Measurements from ENCODE around the gene PRKCE.

Gene PRKCE

GRCh38 chr2:45919711-45920111, 268.2 kb downstream of the PRKCE start:
- Histone ChIP-seq H3K27ac (ENCODE audit: low read length) (no peak overlapping the region), H3K4me1 (ENCODE audit: control insufficient read depth, low read depth, low read length) (no peaks in the 10 kb centered on the region), H3K36me3 (ENCODE audit: control insufficient read depth, low read depth, low read length) (no peaks in the 10 kb centered on the region), H3K27me3 (ENCODE audit: control insufficient read depth, insufficient read depth, low read length) (no peaks in the 10 kb centered on the region), H3K9ac (ENCODE audit: low read length) (no peak overlapping the region), H3K4me3 (ENCODE audit: low read length) (no peak overlapping the region), H3K9me3 (ENCODE audit: control insufficient read depth, low read depth, low read length) (no peaks in the 10 kb centered on the region)

GRCh38 chr2:45921921-45922320, 270.4 kb downstream of the PRKCE start:
- no peak overlapping the region for H3K9ac ChIP-seq (ENCODE audit: low read length)

GRCh38 chr2:45922577-45922988, 271.1 kb downstream of the PRKCE start:
- H3K9ac ChIP-seq (ENCODE audit: low read length): no peak overlapping the region
- H3K27me3 ChIP-seq (ENCODE audit: control insufficient read depth, insufficient read depth, low read length): no peaks in the 10 kb centered on the region
- H3K9me3 ChIP-seq (ENCODE audit: control insufficient read depth, low read depth, low read length): no peaks in the 10 kb centered on the region
- no peak overlapping the region for H3K27ac ChIP-seq (ENCODE audit: low read length)
- H3K4me3 ChIP-seq (ENCODE audit: low read length): no peak overlapping the region
- H3K4me1 ChIP-seq (ENCODE audit: control insufficient read depth, low read depth, low read length): no peaks in the 10 kb centered on the region
- no peaks in the 10 kb centered on the region for H3K36me3 ChIP-seq (ENCODE audit: control insufficient read depth, low read depth, low read length)

More at GRCh38 chr2:45921921-45922320, 270.4 kb downstream of the PRKCE start:
- H3K27me3 ChIP-seq (ENCODE audit: control insufficient read depth, insufficient read depth, low read length): no peaks in the 10 kb centered on the region
- no peak overlapping the region for H3K27ac ChIP-seq (ENCODE audit: low read length)
- no peaks in the 10 kb centered on the region for H3K9me3 ChIP-seq (ENCODE audit: control insufficient read depth, low read depth, low read length)
- no peak overlapping the region for H3K4me3 ChIP-seq (ENCODE audit: low read length)
- H3K36me3 ChIP-seq (ENCODE audit: control insufficient read depth, low read depth, low read length): no peaks in the 10 kb centered on the region
- H3K4me1 ChIP-seq (ENCODE audit: control insufficient read depth, low read depth, low read length): no peaks in the 10 kb centered on the region

- H3K27ac ChIP-seq (ENCODE audit: low read length): no peak overlapping the region
- H3K4me1 ChIP-seq (ENCODE audit: control insufficient read depth, low read depth, low read length): no peaks in the 10 kb centered on the region
- H3K4me3 ChIP-seq (ENCODE audit: low read length): no peak overlapping the region
- no peaks in the 10 kb centered on the region for H3K9me3 ChIP-seq (ENCODE audit: control insufficient read depth, low read depth, low read length)
- no peak overlapping the region for H3K9ac ChIP-seq (ENCODE audit: low read length)
- no peaks in the 10 kb centered on the region for H3K36me3 ChIP-seq (ENCODE audit: control insufficient read depth, low read depth, low read length)
- H3K27me3 ChIP-seq (ENCODE audit: control insufficient read depth, insufficient read depth, low read length): no peaks in the 10 kb centered on the region
Observed at GRCh38 chr2:45923701-45924100, 272.2 kb downstream of the PRKCE start.

GRCh38 chr2:45925026-45925425, 273.6 kb downstream of the PRKCE start:
- no peak overlapping the region for H3K27ac ChIP-seq (ENCODE audit: low read length)
- no peaks in the 10 kb centered on the region for H3K36me3 ChIP-seq (ENCODE audit: control insufficient read depth, low read depth, low read length)
- no peak overlapping the region for H3K9ac ChIP-seq (ENCODE audit: low read length)
- H3K27me3 ChIP-seq (ENCODE audit: control insufficient read depth, insufficient read depth, low read length): no peaks in the 10 kb centered on the region
- H3K9me3 ChIP-seq (ENCODE audit: control insufficient read depth, low read depth, low read length): no peaks in the 10 kb centered on the region
- no peak overlapping the region for H3K4me3 ChIP-seq (ENCODE audit: low read length)
- no peaks in the 10 kb centered on the region for H3K4me1 ChIP-seq (ENCODE audit: control insufficient read depth, low read depth, low read length)

GRCh38 chr2:45925636-45926366, 274.3 kb downstream of the PRKCE start:
- Histone ChIP-seq H3K27me3 (ENCODE audit: control insufficient read depth, insufficient read depth, low read length) (no peaks in the 10 kb centered on the region), H3K36me3 (ENCODE audit: control insufficient read depth, low read depth, low read length) (no peaks in the 10 kb centered on the region), H3K9me3 (ENCODE audit: control insufficient read depth, low read depth, low read length) (no peaks in the 10 kb centered on the region), H3K4me1 (ENCODE audit: control insufficient read depth, low read depth, low read length) (no peaks in the 10 kb centered on the region), H3K4me3 (ENCODE audit: low read length) (no peak overlapping the region), H3K9ac (ENCODE audit: low read length) (no peak overlapping the region), H3K27ac (ENCODE audit: low read length) (no peak overlapping the region)

GRCh38 chr2:45928946-45929345, 277.5 kb downstream of the PRKCE start:
- H3K9me3 ChIP-seq (ENCODE audit: control insufficient read depth, low read depth, low read length): no peaks in the 10 kb centered on the region
- H3K36me3 ChIP-seq (ENCODE audit: control insufficient read depth, low read depth, low read length): no peaks in the 10 kb centered on the region
- no peak overlapping the region for H3K4me3 ChIP-seq (ENCODE audit: low read length)
- no peak overlapping the region for H3K9ac ChIP-seq (ENCODE audit: low read length)
- no peaks in the 10 kb centered on the region for H3K4me1 ChIP-seq (ENCODE audit: control insufficient read depth, low read depth, low read length)
- H3K27ac ChIP-seq (ENCODE audit: low read length): no peak overlapping the region
- H3K27me3 ChIP-seq (ENCODE audit: control insufficient read depth, insufficient read depth, low read length): no peaks in the 10 kb centered on the region

- H3K36me3 ChIP-seq (ENCODE audit: control insufficient read depth, low read depth, low read length): no peaks in the 10 kb centered on the region
- no peak overlapping the region for H3K9ac ChIP-seq (ENCODE audit: low read length)
- no peaks in the 10 kb centered on the region for H3K4me1 ChIP-seq (ENCODE audit: control insufficient read depth, low read depth, low read length)
- no peaks in the 10 kb centered on the region for H3K27me3 ChIP-seq (ENCODE audit: control insufficient read depth, insufficient read depth, low read length)
- H3K4me3 ChIP-seq (ENCODE audit: low read length): no peak overlapping the region
- no peak overlapping the region for H3K27ac ChIP-seq (ENCODE audit: low read length)
- no peaks in the 10 kb centered on the region for H3K9me3 ChIP-seq (ENCODE audit: control insufficient read depth, low read depth, low read length)
Observed at GRCh38 chr2:45929674-45930395, 278.4 kb downstream of the PRKCE start.

GRCh38 chr2:45930396-45930792, 278.9 kb downstream of the PRKCE start:
- H3K4me1 ChIP-seq (ENCODE audit: control insufficient read depth, low read depth, low read length): no peaks in the 10 kb centered on the region
- no peaks in the 10 kb centered on the region for H3K9me3 ChIP-seq (ENCODE audit: control insufficient read depth, low read depth, low read length)
- no peak overlapping the region for H3K9ac ChIP-seq (ENCODE audit: low read length)
- H3K36me3 ChIP-seq (ENCODE audit: control insufficient read depth, low read depth, low read length): no peaks in the 10 kb centered on the region
- no peak overlapping the region for H3K27ac ChIP-seq (ENCODE audit: low read length)
- H3K27me3 ChIP-seq (ENCODE audit: control insufficient read depth, insufficient read depth, low read length): no peaks in the 10 kb centered on the region
- H3K4me3 ChIP-seq (ENCODE audit: low read length): no peak overlapping the region

GRCh38 chr2:45932278-45932975, 281.0 kb downstream of the PRKCE start:
- Histone ChIP-seq H3K36me3 (ENCODE audit: control insufficient read depth, low read depth, low read length) (no peaks in the 10 kb centered on the region), H3K4me3 (ENCODE audit: low read length) (no peak overlapping the region), H3K27ac (ENCODE audit: low read length) (no peak overlapping the region), H3K9me3 (ENCODE audit: control insufficient read depth, low read depth, low read length) (no peaks in the 10 kb centered on the region), H3K27me3 (ENCODE audit: control insufficient read depth, insufficient read depth, low read length) (no peaks in the 10 kb centered on the region), H3K9ac (ENCODE audit: low read length) (no peak overlapping the region), H3K4me1 (ENCODE audit: control insufficient read depth, low read depth, low read length) (peaks cover 4% of the 10 kb centered on the region)

- Histone ChIP-seq H3K27me3 (ENCODE audit: control insufficient read depth, insufficient read depth, low read length) (no peaks in the 10 kb centered on the region), H3K36me3 (ENCODE audit: control insufficient read depth, low read depth, low read length) (no peaks in the 10 kb centered on the region), H3K4me1 (ENCODE audit: control insufficient read depth, low read depth, low read length) (peaks cover 4% of the 10 kb centered on the region), H3K27ac (ENCODE audit: low read length) (no peak overlapping the region), H3K9me3 (ENCODE audit: control insufficient read depth, low read depth, low read length) (no peaks in the 10 kb centered on the region), H3K9ac (ENCODE audit: low read length) (no peak overlapping the region), H3K4me3 (ENCODE audit: low read length) (no peak overlapping the region)
Observed at GRCh38 chr2:45935791-45936622, 284.5 kb downstream of the PRKCE start.

All from iPS-18a (cell line).